Adipose tissue (tissue), 3 donors: ENCODE results near the gene SEPTIN5. TPM values are rescaled to one million over a fixed set of nuclear protein-coding genes. Genes with fewer than 3 reads are reported as not detected.

Source experiments
- H3K27ac ChIP-seq: one replicate; pipeline ENCODE4 v1.5.1; 2013; ENCODE audit warnings: low read depth, low read length
- WGBS, 3 donors: extraction: QIAGEN DNeasy Blood & Tissue Kit; methylation state at CpG; one replicate each; pipeline ENCODE4 v1.1.7; 2013; 5-methylcytosine and 5-hydroxymethylcytosine counted together
- polyA plus RNA-seq, 3 donors: library from polyadenylated mRNA; stranded (reverse); fragments of 200-250 nt; gene quantifications; one replicate each; pipeline ENCODE4 v1.2.3, GENCODE V29; 2013
- donor health status: healthy with polysubstance abuse.
- donor health status: Bipolar disorder and iron deficiency.
- donor health status: healthy.

Gene SEPTIN5
- polyA plus RNA-seq, 3 donors = 5.3 to 18.8 (median 7.5) TPM

DNA sequence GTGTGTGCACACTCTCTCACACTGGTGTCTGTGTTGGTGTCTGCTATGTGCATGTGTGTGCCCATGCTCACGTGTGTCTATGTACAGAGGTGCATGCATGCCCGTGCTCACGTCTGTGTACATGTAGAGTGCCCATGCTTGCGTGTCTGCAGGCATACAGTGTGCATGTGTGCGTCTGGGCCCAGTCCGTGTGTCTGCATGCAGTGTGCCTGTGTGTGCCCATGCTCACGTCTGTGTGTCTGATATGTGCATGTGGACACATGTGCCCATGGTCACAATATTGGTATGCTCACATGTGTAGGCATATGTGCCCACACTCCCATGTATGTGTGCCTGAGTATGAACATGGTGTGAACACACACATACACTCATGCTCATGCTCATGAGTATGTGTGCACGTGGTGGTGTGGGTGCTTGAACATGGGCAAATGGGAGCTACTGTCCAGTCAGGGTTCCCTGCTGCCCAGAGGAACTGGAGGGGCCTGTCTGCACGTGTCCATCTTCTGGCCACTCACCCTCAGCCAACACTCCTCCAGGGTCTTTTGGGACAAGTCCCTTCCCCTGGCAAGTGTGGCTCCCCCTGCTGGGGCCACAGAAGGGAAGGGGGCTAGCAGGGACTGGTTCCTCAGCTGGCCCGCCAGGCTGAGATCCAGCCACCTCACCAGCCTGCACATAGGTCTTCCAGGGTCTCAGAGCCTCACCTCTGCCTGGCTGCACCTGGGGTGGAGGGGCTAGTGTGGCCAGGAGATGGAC, 39.0 kb downstream of the SEPTIN5 start:
- H3K27ac ChIP-seq = no peak overlapping the region
- WGBS, 3 donors = 82 to 87% (median 83%) methylated on average over 10 of the region's 10 CpGs

DNA sequence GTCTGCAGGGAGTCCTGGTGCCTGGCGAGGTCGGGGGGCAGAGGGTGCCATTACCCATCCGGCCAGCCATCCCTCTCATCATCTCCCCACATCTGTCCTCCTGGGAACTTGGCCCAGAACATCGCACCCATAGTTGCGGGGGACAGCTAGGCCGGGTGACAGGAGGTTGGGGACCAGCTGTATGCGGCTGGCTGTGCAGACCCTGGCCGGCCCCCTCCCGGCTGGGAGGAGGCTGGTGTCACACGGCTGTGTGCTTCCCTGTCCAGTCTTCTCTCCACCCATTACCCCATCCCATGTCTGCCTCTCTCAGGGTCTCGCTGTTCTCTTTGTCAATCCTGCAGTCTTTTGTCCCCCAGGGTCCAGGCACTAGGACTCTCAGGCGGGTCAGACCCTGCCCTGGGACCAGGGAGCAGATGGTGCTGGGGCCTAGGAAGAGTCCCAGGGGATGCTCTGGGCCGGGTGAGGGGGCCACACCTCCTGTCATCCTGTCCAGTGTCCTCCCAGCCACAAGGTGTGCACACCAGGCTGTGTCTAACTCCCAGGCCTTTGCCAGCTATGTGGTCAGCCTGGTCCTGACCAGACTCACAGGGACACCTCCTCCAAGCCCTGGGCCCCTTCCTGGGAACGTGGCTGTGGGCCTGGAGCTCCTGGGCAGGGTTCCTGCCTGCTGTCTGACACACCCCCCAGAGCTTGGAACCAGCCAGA, 39.8 kb downstream of the SEPTIN5 start:
- 57 to 80% (median 75%) methylated on average over 14 of the region's 14 CpGs for WGBS, 3 donors
- no peak overlapping the region for H3K27ac ChIP-seq

DNA sequence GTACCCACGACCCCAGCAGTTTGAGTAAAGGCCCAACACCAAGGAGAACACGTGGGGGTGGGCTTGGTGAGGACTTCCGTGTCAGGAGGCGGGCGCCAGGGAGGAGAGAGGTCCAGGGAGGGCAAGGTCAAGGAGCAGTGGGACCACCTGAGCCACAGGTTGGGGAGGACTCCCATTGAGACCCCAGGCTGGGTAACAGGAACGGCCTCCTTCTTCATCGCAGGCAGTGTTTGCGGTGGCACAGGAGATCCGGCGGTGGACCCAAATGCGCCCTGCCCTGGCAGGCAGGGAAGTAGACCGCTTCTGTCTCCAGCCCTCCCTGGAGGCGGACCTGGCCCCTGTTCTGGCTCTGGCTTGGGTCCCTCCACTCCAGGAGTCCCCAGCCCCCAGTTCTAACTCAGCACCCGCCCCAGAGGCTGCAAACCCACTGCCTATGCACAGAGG, 40.4 kb downstream of the SEPTIN5 start:
- 29 to 33% (median 30%) methylated on average over 14 of the region's 14 CpGs for WGBS, 3 donors
- no peak overlapping the region for H3K27ac ChIP-seq

DNA sequence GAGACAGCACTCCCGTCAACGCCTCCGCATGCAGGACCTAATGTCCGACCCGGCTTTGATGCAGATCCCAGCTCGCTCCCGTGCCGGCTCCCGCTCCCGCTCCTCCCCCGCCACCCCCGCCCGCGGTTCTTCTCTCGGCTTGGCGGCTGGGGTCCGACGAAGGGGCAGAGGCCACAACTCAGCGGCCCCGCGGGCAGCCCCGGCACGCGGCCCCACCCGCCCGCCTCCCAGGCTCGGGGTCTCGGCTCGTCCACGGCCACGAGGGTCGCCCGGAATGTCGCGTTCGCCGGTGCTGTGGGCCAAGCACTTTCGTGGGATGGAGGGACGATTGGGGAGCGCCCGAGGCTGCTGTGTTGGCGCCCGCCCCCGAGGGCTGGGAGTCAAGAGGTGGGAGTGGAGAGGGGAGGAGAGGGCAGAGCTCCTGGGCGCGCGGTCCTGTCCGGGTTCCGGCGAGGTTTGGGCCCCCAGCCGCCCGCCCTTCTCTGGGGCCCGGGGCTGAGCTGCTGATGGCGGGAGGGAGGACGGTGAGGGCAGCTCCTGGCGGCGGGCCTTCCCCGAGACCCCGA, 40.9 kb downstream of the SEPTIN5 start:
- H3K27ac ChIP-seq = no peak overlapping the region
- WGBS, 3 donors = 1 to 4% (median 3%) methylated on average over 48 to 59 of the region's 59 CpGs

- H3K27ac ChIP-seq = no peak overlapping the region
- 3 to 7% (median 6%) methylated on average over 26 of the region's 26 CpGs for WGBS, 3 donors
Observed at GRCh38 chr22:19755722-19756287, 41.5 kb downstream of the SEPTIN5 start.

DNA sequence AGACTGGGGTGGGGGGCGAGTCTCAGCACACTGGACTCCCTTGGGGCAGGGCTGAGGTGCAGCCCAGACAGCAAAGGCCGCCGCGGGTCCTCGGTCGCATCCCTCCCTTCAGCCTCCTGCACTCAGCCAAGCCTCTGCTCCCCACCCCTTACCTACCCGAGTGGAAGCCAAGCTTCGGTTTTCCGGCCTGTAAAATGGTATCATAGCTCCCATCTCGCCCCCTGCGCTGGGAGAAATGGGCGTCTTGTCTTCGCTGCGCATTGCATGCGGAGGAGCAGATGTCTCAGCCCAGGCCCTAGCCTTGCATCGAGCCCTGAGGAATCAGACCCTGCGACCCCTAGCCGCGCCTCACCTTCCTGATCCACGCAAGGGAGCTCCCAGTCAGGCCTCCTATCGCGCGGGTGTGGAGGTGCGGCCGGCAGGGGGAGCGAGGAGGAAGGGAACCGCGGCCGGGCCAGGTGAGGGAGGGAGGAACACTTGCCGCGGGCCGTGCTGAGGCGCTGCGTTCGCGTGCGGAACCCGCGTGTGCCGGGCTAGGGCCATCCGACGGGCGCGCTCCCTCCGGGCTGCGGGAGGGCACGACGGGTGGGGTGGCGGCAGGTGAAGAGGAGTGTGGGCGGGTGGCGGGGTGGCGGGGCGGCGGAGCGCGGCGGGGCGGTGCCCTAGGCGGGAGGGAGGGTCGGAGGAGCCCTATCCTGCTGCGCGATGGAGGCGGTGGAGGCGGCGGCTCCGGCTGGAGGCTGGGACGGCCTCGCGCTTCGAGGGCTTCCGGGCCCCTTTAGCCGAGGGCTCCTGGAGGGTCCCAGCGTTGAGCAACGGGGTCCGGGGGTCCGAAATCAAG, 42.2 kb downstream of the SEPTIN5 start:
- 1 to 4% (median 4%) methylated on average over 57 to 76 of the region's 76 CpGs for WGBS, 3 donors
- no peak overlapping the region for H3K27ac ChIP-seq

GRCh38 chr22:19757140-19757984, 43.1 kb downstream of the SEPTIN5 start:
- WGBS, 3 donors = 26 to 42% (median 35%) methylated on average over 13 to 16 of the region's 16 CpGs
- H3K27ac ChIP-seq = no peak overlapping the region

DNA sequence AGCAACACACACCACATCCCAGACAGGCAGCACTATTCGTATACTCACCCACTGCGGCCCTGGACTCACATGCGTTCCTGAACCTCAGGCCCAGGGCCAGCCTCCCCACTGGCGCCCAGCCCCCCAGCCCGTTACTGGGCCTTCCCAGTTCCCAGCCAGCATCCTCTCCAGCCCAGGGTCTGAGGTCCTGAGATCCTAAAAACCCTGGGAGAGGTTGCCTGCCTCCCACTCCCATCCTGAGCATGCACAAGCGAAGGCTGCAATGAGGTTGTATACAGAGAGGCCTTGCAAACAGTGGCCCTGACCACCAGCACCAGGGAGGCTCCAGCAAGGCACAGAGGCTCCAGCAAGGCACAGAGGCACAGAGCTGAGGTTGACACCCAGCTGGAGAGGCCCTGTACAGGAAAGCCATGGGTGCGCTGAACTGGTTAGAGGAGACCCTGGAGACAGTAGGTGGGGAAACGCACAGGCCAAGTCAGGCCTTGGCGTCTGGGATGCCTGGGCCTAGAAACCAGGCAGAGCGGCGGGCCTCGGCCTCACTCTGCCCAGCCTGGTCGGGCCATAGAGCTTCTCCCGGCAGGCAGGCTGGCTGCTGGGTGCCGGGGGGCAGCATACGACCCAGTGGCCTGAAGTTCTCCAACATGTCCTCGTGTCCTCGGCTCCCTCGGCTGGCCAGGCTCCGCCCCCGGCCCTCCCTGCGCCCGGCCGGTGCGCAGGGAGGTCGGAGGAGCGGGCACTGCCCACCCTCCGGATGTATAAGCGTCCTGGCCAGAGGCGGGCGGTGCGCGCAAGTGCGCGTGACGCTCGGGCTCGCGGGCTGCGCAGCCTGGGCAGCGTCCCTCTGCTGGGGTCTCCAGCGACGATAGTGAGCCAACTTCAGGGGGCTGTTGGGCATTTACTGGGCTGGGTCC, 43.9 kb downstream of the SEPTIN5 start:
- no peak overlapping the region for H3K27ac ChIP-seq
- WGBS, 3 donors = 38 to 46% (median 41%) methylated on average over 43 of the region's 43 CpGs

DNA sequence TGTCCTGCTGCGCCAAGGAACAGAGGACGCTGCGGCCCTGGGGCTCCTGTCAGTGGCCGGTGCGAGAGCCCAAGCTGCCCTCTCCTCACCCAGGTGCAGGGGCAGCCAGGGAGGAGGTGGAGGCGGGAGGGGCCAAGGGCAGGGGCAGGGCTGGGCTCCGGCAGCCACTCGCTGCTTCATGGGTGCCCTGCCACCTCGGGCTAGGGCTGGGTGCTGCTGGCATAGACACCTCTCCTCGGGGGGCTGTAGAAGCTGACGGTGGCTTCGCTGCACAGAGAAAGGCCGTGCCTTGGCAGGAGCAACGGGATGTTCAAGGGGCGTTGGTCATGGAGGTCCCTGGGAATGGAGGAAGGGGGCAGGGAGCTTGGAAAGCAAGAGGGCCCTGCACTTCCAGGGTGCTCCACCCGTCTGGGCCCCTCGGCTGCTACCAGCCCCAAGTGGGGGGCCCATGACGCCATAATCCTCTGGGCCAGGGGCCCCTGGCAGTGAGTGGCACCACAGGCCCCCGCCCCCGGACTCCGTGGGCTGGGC, 44.7 kb downstream of the SEPTIN5 start:
- 5 to 9% (median 8%) methylated on average over 19 to 21 of the region's 21 CpGs for WGBS, 3 donors
- H3K27ac ChIP-seq = no peak overlapping the region

DNA sequence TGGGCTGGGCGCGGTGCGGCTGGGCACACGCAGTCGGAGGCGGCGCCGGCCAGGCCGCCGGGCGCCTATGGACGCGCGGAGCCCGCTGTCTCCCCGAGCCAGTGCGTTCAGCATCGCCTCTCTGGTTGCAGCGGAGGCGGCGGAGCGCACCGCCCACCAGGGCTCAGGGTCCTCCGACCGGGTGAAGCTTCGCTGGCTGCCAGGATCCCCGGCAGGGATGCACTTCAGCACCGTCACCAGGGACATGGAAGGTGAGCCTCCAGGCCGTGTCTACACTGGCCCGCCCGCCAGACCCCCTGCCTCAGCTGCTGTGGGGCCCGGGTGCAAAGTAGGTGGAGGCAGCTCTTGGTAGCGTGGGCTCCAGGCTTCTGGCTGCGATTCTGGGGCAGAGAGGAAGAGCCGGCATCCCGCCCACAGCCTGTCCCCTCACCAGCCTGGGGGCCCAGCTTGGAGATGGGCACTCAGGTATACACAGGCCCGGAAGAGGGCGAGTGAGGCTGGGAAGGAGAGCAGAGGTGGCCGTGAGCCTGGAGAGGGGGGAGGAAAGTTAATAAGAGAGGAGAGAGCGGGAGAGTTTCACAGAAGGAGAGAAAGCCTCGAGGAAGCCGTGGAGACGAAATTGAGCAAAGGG, 45.2 kb downstream of the SEPTIN5 start:
- 3 to 6% (median 6%) methylated on average over 36 to 43 of the region's 43 CpGs for WGBS, 3 donors
- no peak overlapping the region for H3K27ac ChIP-seq

DNA sequence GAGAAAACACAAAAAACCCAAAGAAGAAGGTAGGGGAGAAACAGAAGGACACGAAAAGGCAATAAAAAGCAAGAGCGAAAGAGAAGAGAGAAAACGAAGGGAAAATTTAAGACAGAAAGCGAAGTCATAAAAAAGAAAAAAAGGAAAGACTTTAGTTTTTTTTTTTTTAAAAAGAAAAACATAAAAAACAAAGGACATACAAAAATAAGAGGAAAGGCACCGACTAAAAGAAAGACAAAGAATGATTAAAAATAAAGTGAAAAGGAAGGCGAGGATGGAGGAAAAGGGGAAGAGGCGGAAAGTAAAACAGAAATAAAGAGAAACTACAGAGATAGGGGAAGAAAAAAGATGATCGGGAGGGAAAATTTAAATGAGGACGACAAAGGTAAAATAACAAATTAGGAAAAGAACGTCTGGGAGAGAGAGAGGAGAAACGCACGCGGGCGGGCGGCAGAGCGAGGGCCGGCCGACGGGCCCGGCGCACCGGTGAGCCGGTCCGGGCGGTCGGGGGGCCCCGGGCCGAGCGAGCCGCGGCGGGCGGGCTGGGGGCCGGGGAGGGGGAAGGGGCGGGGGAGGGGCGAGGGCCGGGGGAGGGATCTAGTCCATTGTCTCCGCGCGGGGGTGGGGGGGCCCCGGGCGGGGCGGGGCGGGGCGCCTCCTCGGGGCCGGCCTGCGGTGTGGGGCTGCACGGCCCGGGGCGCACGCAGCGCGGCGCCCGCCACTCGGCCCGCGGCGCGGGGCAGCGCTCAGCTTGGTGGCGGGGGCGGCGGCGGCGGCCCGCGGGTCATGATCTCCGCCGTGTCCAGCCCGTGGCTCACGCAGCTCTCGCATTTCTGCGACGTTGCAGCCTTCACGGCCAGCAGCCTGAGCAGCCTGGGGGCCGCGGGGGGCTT, 46.0 kb downstream of the SEPTIN5 start, which contains the start of gene TBX1:
Gene TBX1 (plus strand): TSS at position 721 of the 893 bp plus-strand sequence. CDS start 66 bp downstream, at position 787.
- 4 to 6% (median 4%) methylated on average over 36 to 63 of the region's 79 CpGs for WGBS, 3 donors
- H3K27ac ChIP-seq = no peak within 1 kb of the TSS

DNA sequence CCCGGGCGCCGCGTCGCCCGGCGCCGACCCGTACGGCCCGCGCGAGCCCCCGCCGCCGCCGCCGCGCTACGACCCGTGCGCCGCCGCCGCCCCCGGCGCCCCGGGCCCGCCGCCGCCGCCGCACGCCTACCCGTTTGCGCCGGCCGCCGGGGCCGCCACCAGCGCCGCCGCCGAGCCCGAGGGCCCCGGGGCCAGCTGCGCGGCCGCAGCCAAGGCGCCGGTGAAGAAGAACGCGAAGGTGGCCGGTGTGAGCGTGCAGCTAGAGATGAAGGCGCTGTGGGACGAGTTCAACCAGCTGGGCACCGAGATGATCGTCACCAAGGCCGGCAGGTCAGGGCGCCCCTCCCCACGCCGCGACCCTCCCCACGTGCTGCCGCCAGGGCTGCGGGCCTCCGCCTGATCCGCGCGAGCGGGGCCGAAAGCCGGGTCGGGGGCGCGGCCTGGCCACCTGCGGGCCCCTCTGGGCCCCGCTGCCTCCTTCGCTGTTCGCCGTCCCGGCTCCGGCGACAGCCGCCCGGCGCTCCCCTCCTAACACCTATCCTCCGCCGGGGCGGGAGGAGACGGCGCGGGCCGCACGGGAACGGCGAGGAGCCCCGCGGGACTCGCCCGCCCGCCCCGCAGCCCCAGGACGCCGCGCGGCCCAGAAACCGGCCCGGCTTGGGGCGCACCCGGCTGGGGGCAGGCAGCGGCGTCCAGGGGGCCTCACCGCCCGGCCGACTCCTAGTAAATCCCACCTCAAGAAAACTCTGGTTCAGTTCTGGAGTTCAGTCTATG, 46.8 kb downstream of the SEPTIN5 start:
- no peak overlapping the region for H3K27ac ChIP-seq
- WGBS, 3 donors = 8 to 18% (median 8%) methylated on average over 67 to 113 of the region's 117 CpGs

DNA sequence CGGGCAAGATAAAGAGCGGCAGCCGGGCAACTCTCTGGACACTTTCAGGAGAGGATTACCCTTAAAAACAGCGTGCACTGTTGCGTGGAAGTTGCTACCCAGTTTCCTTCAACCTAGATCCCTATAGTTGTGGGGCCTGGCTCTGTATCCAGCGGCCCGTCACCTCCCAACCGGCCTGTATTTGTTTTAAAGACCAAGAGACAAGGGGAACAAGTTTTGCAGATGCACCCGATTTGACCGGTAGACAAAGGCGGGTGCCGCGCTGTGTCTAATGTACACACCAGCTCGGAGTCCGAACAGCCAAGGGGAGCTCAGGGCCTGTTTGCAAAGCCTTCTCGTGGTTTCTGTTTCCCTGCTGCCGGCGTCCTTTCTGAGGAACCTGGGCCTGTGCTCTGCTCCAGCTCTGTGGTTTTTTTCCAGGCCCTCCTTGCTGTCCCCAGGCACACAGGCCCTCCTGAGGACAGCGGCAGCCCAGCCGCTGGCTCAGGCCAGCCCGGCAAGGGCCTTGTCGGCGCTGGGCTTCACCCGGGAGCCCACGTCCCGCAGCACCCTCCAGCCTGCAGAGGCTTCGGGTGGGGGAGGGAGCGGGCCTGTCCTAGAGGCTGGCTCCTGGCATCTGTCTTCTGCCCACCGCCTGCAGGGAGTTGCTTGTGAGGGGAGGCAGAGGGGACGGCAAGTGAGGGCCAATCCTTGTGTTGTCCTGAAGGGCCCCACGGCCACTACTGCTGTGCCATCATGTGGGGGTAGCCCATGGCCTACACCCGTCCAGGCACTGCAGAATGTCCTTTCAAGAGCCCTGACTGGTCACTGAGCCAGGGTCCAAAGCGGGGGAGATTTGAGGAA, 47.6 kb downstream of the SEPTIN5 start:
- H3K27ac ChIP-seq = no peak overlapping the region
- 79 to 85% (median 82%) methylated on average over 33 of the region's 33 CpGs for WGBS, 3 donors
